SK-N-SH (cell line): ENCODE measurements around the gene DDX4.

Experiments used
- CHD2 ChIP-seq: fragments of 150-350 bp; IDR thresholded peaks from 2 replicates; pipeline ENCODE4 v1.6.1; 2018; ENCODE audit warnings: low read length; ENCODE audit not compliant: partially characterized antibody
- CTCF ChIP-seq: fragments of 200-600 bp; sonication (generic); IDR thresholded peaks from 2 replicates; pipeline ENCODE4 v1.6.1; 2017; ENCODE audit warnings: antibody characterized with exemption, mild to moderate bottlenecking, moderate library complexity
- EZH2phosphoT487 ChIP-seq: fragments of 200-600 bp; sonication (generic); IDR thresholded peaks from 2 replicates; pipeline ENCODE4 v1.6.1; 2017; ENCODE audit warnings: low read depth, mixed run types, mild to moderate bottlenecking, antibody characterized with exemption, moderate library complexity, borderline replicate concordance
- RXRA ChIP-seq: IDR thresholded peaks from 2 replicates; pipeline ENCODE4 v1.4.0; 2012; ENCODE audit warnings: low read depth, mild to moderate bottlenecking, borderline replicate concordance
- TCF12 ChIP-seq: IDR thresholded peaks from 2 replicates; pipeline ENCODE4 v1.4.0; 2012
- USF2 ChIP-seq: fragments of 150-350 bp; IDR thresholded peaks from 2 replicates; pipeline ENCODE4 v1.6.1; 2017; ENCODE audit warnings: antibody characterized with exemption, low read length, low read depth, borderline replicate concordance

GRCh38 chr5:55768279-55768678, 30.4 kb downstream of the DDX4 start:
- TF ChIP-seq CTCF, result no peak
- TF ChIP-seq TCF12, result no peak
- no peak for TF ChIP-seq RXRA
- TF ChIP-seq EZH2phosphoT487, result no peak
- TF ChIP-seq USF2, result no peak
- TF ChIP-seq CHD2, result no peak
